GM23248 (cell line): ENCODE results near the gene SLC15A1. TPM values are rescaled to one million over a fixed set of nuclear protein-coding genes. Genes with fewer than 3 reads are reported as not detected.
"Not testable (repeated sequence)": the region's sequence is repeated elsewhere in the genome, so short reads cannot be mapped to it uniquely, and the experiment has no call there.

Experiments used
- DNase-seq: peaks from one replicate; pipeline ENCODE4 v3.0.0-alpha.2; 2015
- H2AFZ ChIP-seq: fragments of 200-600 bp; sonication (generic); 2 replicates; pipeline ENCODE4 v1.6.1; 2016; ENCODE audit warnings: antibody characterized with exemption
- H3F3A ChIP-seq: fragments of 200-600 bp; sonication (generic); 2 replicates; pipeline ENCODE4 v1.6.1; 2016; ENCODE audit warnings: mild to moderate bottlenecking, antibody characterized with exemption, mixed run types; ENCODE audit not compliant: insufficient read depth
- H3K27ac ChIP-seq: fragments of 200-600 bp; sonication (generic); 2 replicates; pipeline ENCODE4 v1.5.1; 2016; ENCODE audit warnings: mild to moderate bottlenecking
- H3K27me3 ChIP-seq: fragments of 200-600 bp; sonication (generic); replicated peaks from 2 replicates; pipeline ENCODE4 v1.6.1; 2016; ENCODE audit warnings: mild to moderate bottlenecking; ENCODE audit not compliant: insufficient read depth
- H3K36me3 ChIP-seq: fragments of 200-600 bp; sonication (generic); 2 replicates; pipeline ENCODE4 v1.6.1; 2016; ENCODE audit warnings: low read depth, mild to moderate bottlenecking
- H3K4me1 ChIP-seq: fragments of 200-600 bp; sonication (generic); 2 replicates; pipeline ENCODE4 v1.6.1; 2016; ENCODE audit warnings: mild to moderate bottlenecking; ENCODE audit not compliant: insufficient read depth
- H3K4me2 ChIP-seq: fragments of 200-600 bp; sonication (generic); one replicate; pipeline ENCODE4 v1.6.1; 2016; ENCODE audit warnings: mild to moderate bottlenecking; ENCODE audit not compliant: unreplicated experiment
- H3K4me3 ChIP-seq: fragments of 200-600 bp; sonication (generic); 2 replicates; pipeline ENCODE4 v1.5.1; 2016; ENCODE audit warnings: mild to moderate bottlenecking
- H3K79me2 ChIP-seq: fragments of 200-600 bp; sonication (generic); 2 replicates; pipeline ENCODE4 v1.6.1; 2016; ENCODE audit warnings: mild to moderate bottlenecking; ENCODE audit not compliant: insufficient read depth
- H3K9ac ChIP-seq: fragments of 200-600 bp; sonication (generic); 2 replicates; pipeline ENCODE4 v1.6.1; 2016; ENCODE audit warnings: mild to moderate bottlenecking
- H3K9me2 ChIP-seq: fragments of 200-600 bp; sonication (generic); 2 replicates; pipeline ENCODE4 v1.6.1; 2016; ENCODE audit warnings: mixed run types, mild to moderate bottlenecking, moderate library complexity; ENCODE audit not compliant: insufficient read depth
- H3K9me3 ChIP-seq: fragments of 200-600 bp; sonication (generic); one replicate; pipeline ENCODE4 v1.6.1; 2017; ENCODE audit warnings: low read depth
- H4K20me1 ChIP-seq: fragments of 200-600 bp; sonication (generic); 2 replicates; pipeline ENCODE4 v1.6.0; 2016; ENCODE audit not compliant: insufficient read depth
- EZH2 ChIP-seq: fragments of 200-600 bp; sonication (generic); IDR thresholded peaks from 2 replicates; pipeline ENCODE4 v1.6.1; 2018; ENCODE audit warnings: antibody characterized with exemption, mild to moderate bottlenecking; ENCODE audit not compliant: insufficient read depth, poor library complexity, severe bottlenecking
- EZH2phosphoT487 ChIP-seq: fragments of 200-600 bp; sonication (generic); IDR thresholded peaks from 2 replicates; pipeline ENCODE4 v1.6.1; 2018; ENCODE audit warnings: antibody characterized with exemption, moderate library complexity, mild to moderate bottlenecking, low read depth; ENCODE audit not compliant: insufficient read depth
- WGBS, 2 experiments: methylation state at CpG; one replicate each; pipeline ENCODE4 v1.1.6; 2015 to 2017; ENCODE audit warnings: low lambda C conversion rate in 2 of 2, low coverage in 1 of 2; ENCODE audit errors: missing lambda C conversion rate in 2 of 2; 5-methylcytosine and 5-hydroxymethylcytosine counted together
- in situ Hi-C: fragments of 300-500 bp; cut with MboI; formaldehyde crosslinking; loops from 2 replicates; pipeline ENCODE4 v1.15.0; 2020
- polyA plus RNA-seq: library from polyadenylated mRNA; unstranded; fragments of >200 nt; fragmentation: Nextera tagmentation; extraction: Ambion mirVana; gene quantifications from 2 replicates; pipeline ENCODE4 v1.2.1, GENCODE V29; 2016
- small RNA-seq: library from RNA; depleted of rRNA; stranded (forward); fragments of <200 nt; gene quantifications from one replicate; pipeline ENCODE3, GENCODE V24; 2014; ENCODE audit warnings: low read depth, low replicate concordance
- total RNA-seq: library from RNA; depleted of rRNA; stranded (reverse); fragments of >200 nt; shearing (Covaris generic); gene quantifications from 2 replicates; pipeline ENCODE4 v1.2.3, GENCODE V29; 2014; rRNA removed

The SLC15A1 gene
- total and polyA plus RNA-seq, 2 experiments from 2014 or later, result not detected

DNA sequence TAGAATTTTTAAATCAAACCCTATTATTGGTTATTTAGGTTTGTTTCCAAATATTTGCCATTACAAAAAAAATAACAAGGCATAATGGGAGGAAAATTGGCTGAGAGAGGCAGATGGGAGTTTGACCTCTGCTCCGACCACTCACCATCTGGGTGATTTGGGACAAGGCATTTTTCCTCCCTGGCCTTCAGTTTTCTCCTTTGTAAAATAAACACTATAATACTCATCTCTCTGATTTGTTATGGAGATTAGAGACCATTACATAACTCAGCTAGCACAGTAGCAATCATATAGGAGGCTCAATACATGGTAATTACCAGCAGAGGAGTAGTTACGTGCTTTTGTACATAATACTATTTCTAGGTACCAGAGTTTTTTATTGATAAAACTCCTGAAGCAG is 105.4 kb downstream of the SLC15A1 start:
- in situ Hi-C loops, result no loop called here
- Histone ChIP-seq H3K36me3 (no peaks in the 10 kb centered on the region), H3K27ac (no peak overlapping the region), H3K4me2 (no peak overlapping the region), H4K20me1 (no peaks in the 10 kb centered on the region), H2AFZ (no peak overlapping the region), H3K4me3 (no peak overlapping the region), H3K4me1 (no peaks in the 10 kb centered on the region), H3K9ac (no peak overlapping the region), H3F3A (no peaks in the 10 kb centered on the region), H3K9me2 (no peaks in the 10 kb centered on the region), H3K27me3 (no peaks in the 10 kb centered on the region), H3K9me3 (no peaks in the 10 kb centered on the region), H3K79me2 (no peaks in the 10 kb centered on the region)
- WGBS, 2 experiments, result 95 to 98% methylated on average over 2 of the region's 2 CpGs
- DNase-seq, result no peak
- TF ChIP-seq EZH2phosphoT487, result no peak
- TF ChIP-seq EZH2, result no peak

GRCh38 chr13:98643479-98643878 is 109.0 kb downstream of the SLC15A1 start:
- no peaks in the 10 kb centered on the region for H3K9me2 ChIP-seq
- H3K27me3 ChIP-seq, result no peaks in the 10 kb centered on the region; the same call in 1 of the 2 replicates
- H2AFZ ChIP-seq, result no peak overlapping the region
- no peak for TF ChIP-seq EZH2phosphoT487
- no peak for TF ChIP-seq EZH2
- no peak overlapping the region for H3K4me3 ChIP-seq
- H3K4me1 ChIP-seq, result no peaks in the 10 kb centered on the region
- H3K36me3 ChIP-seq, result no peaks in the 10 kb centered on the region
- H4K20me1 ChIP-seq, result no peaks in the 10 kb centered on the region
- H3K9ac ChIP-seq, result no peak overlapping the region
- H3K9me3 ChIP-seq, result no peaks in the 10 kb centered on the region
- no peaks in the 10 kb centered on the region for H3F3A ChIP-seq
- no peak for DNase-seq
- 46 to 47% methylated on average over 1 of the region's 1 CpG for WGBS, 2 experiments
- in situ Hi-C loops, result no loop called here
- no peak overlapping the region for H3K4me2 ChIP-seq
- H3K27ac ChIP-seq, result no peak overlapping the region
- no peaks in the 10 kb centered on the region for H3K79me2 ChIP-seq

GRCh38 chr13:98641075-98641474 is 111.4 kb downstream of the SLC15A1 start:
- no peak overlapping the region for H2AFZ ChIP-seq
- H3K79me2 ChIP-seq, result no peaks in the 10 kb centered on the region
- no peaks in the 10 kb centered on the region for H4K20me1 ChIP-seq
- no peaks in the 10 kb centered on the region for H3F3A ChIP-seq
- H3K36me3 ChIP-seq, result no peaks in the 10 kb centered on the region
- no peak overlapping the region for H3K4me2 ChIP-seq
- no peak overlapping the region for H3K27ac ChIP-seq
- TF ChIP-seq EZH2 (no peak), EZH2phosphoT487 (no peak)
- no peak for DNase-seq
- in situ Hi-C loops, result no loop called here
- WGBS, 2 experiments, result 96 to 97% methylated on average over 13 of the region's 13 CpGs
- H3K9me2 ChIP-seq, result no peaks in the 10 kb centered on the region
- no peak overlapping the region for H3K4me3 ChIP-seq
- H3K9ac ChIP-seq, result no peak overlapping the region
- no peaks in the 10 kb centered on the region for H3K9me3 ChIP-seq
- H3K4me1 ChIP-seq, result no peaks in the 10 kb centered on the region
- H3K27me3 ChIP-seq, result no peaks in the 10 kb centered on the region; the same call in 1 of the 2 replicates

DNA sequence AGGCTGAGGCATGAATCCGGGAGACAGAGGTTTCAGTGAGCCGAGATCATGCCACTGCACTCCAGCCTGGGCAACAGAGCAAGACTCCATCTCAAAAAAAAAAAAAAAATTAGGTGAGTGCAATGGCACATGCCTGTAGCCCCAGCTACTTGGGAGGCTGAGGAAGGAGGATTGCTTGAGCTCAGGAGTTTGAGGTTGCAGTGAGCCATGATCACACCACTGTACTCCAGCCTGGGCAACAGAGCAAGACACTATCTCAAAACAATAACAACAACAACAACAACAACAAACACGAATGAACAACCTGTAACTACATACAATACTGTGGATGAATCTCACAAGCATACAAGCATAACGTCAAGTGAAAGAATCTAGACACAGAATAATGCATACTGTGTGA is 112.7 kb downstream of the SLC15A1 start:
- H3K4me3 ChIP-seq, DNase-seq, H3K4me1 ChIP-seq, H3K9ac ChIP-seq, H3K27me3 ChIP-seq, H2AFZ ChIP-seq, H3K36me3 ChIP-seq, H3K79me2 ChIP-seq, H4K20me1 ChIP-seq, H3K27ac ChIP-seq, H3K4me2 ChIP-seq, in situ Hi-C loops, H3F3A ChIP-seq, H3K9me2 ChIP-seq, H3K9me3 ChIP-seq: not testable (repeated sequence)
- 52 to 65% methylated on average over 4 of the region's 4 CpGs for WGBS, 2 experiments

DNA sequence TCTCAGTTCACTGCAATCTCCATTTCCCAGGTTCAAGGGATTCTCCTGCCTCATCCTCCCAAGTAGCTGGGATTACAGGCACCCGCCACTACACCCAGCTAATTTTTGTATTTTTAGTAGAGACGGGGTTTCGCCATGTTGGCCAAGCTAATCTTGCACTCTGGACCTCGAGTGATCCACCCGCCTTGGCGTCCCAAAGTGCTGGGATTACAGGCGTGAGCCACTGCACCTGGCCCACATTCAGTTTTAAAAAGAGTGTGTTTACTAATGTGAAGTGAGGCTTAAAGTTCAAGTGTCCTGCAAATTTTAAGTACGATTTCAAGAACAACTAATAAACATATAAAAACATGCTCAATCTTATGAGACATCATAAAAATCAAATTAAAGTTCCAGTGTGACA is 114.1 kb downstream of the SLC15A1 start:
- H3K4me2 ChIP-seq, H4K20me1 ChIP-seq, H3K9ac ChIP-seq, H3K9me2 ChIP-seq, H3K4me3 ChIP-seq, H3K4me1 ChIP-seq, H2AFZ ChIP-seq, in situ Hi-C loops, H3F3A ChIP-seq, H3K36me3 ChIP-seq, H3K27me3 ChIP-seq, H3K27ac ChIP-seq, H3K9me3 ChIP-seq, H3K79me2 ChIP-seq, DNase-seq: not testable (repeated sequence)
- WGBS, 2 experiments, result 81 to 83% methylated on average over 8 of the region's 8 CpGs

Small RNAs within 50 kb of the gene (small RNA-seq; reads per million reads assigned to genes)
- gene RN7SL60P, result not detected

Other genes starting within 250 kb of the SLC15A1 start
- 56.7 and 72.4 TPM in 2 replicates for gene STK24, start 175.6 kb downstream of the SLC15A1 start, total RNA-seq
- gene STK24, start 175.6 kb downstream of the SLC15A1 start, polyA plus RNA-seq, result 10.8 and 11.1 TPM in 2 replicates
- 10.7 and 21.2 TPM in 2 replicates for gene DOCK9, start 225.4 kb upstream of the SLC15A1 start, total RNA-seq
- 3.2 and 4.2 TPM in 2 replicates for gene DOCK9, start 225.4 kb upstream of the SLC15A1 start, polyA plus RNA-seq